ENCODE measurements around the gene PSMD11. TPM values are rescaled to one million over a fixed set of nuclear protein-coding genes. Genes with fewer than 3 reads are reported as not detected.

The PSMD11 gene
- total RNA-seq, 1 donor from 2014 or later: 85.0 TPM

DNA sequence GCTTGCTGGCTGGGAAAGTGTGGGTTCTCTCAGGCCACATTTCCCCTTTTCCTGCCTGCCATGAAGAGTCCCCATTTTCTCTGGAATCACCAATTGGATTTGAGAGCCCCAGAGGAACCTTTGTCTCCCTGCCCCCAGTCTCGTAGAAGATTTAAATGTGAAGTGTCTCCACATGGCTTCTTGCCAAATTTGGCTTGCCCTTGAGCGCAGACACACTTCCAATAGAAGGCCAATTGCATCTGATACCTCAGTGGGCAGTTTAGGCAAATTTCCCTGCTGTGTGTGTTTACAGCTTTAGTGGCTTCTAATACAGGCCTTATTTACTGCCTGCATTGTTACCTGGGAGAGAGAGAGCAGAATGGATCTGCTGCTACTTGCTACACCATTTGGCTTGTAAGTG, 72.1 kb downstream of the PSMD11 start:
- no peak for TF ChIP-seq CTCF (IDR thresholded peaks at IDR 0.05)
- Mint-ChIP-seq H3K4me3 (ENCODE audit: unreplicated experiment) (no peak overlapping the region), H3K4me1 (ENCODE audit: unreplicated experiment) (peaks cover 12% of the 10 kb centered on the region), H3K27ac (ENCODE audit: unreplicated experiment) (no peak overlapping the region), H3K9me3 (ENCODE audit: unreplicated experiment) (no peaks in the 10 kb centered on the region), H3K27me3 (ENCODE audit: unreplicated experiment) (no peaks in the 10 kb centered on the region), H3K36me3 (ENCODE audit: unreplicated experiment) (no peaks in the 10 kb centered on the region)
- DNase-seq (ENCODE audit: extremely low spot score, unreplicated experiment): no peak

DNA sequence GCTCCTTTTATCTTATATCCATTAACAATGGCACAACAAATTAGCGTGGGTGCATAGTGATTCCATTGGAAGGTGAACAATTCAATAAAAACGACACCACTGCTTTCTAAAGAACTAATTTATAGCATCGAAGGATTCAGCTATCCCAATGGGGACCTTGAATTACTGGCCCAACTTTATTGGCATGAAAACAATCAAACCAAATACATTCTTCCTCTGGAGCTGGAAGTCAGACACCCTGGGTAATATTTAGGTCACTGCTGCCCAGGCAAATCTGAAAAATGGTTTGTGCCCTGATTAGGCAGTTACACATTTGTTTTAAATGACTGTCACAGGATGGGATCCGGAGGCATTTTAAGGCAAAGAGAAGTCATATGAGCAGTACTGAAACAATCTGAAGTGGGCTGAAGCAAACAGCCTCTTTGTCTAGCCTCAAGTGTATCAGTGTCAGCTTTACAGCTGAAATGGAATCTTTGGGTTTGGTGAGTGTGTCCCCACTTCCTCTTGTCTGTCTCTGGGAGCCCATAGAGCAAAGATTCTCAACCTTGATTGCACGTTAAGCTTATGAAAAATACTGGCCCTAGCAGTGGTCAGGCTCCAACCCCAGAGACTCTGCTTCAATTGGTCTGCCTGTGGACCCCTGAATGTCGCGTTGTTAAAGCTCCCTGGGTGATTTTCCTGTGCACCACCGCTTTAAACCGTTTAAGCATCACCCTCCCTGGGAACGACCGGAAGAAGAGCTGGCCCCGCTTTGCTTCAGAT, 72.8 kb downstream of the PSMD11 start:
- Mint-ChIP-seq H3K27ac (ENCODE audit: unreplicated experiment) (no peak overlapping the region), H3K27me3 (ENCODE audit: unreplicated experiment) (no peaks in the 10 kb centered on the region), H3K36me3 (ENCODE audit: unreplicated experiment) (no peaks in the 10 kb centered on the region), H3K4me1 (ENCODE audit: unreplicated experiment) (peaks cover 12% of the 10 kb centered on the region), H3K4me3 (ENCODE audit: unreplicated experiment) (no peak overlapping the region), H3K9me3 (ENCODE audit: unreplicated experiment) (no peaks in the 10 kb centered on the region)
- TF ChIP-seq CTCF (IDR thresholded peaks at IDR 0.05): no peak
- no peak for DNase-seq (ENCODE audit: extremely low spot score, unreplicated experiment)

GRCh38 chr17:32517982-32518381, 73.7 kb downstream of the PSMD11 start:
- Mint-ChIP-seq H3K4me3 (ENCODE audit: unreplicated experiment) (no peak overlapping the region), H3K9me3 (ENCODE audit: unreplicated experiment) (no peaks in the 10 kb centered on the region), H3K36me3 (ENCODE audit: unreplicated experiment) (no peaks in the 10 kb centered on the region), H3K4me1 (ENCODE audit: unreplicated experiment) (peaks cover 12% of the 10 kb centered on the region), H3K27me3 (ENCODE audit: unreplicated experiment) (no peaks in the 10 kb centered on the region), H3K27ac (ENCODE audit: unreplicated experiment) (no peak overlapping the region)
- DNase-seq (ENCODE audit: extremely low spot score, unreplicated experiment): no peak
- TF ChIP-seq CTCF (IDR thresholded peaks at IDR 0.05): no peak

GRCh38 chr17:32518646-32519227, 74.4 kb downstream of the PSMD11 start:
- Mint-ChIP-seq H3K4me3 (ENCODE audit: unreplicated experiment) (peak overlapping the region; percentile 54), H3K9me3 (ENCODE audit: unreplicated experiment) (no peaks in the 10 kb centered on the region), H3K27me3 (ENCODE audit: unreplicated experiment) (no peaks in the 10 kb centered on the region), H3K36me3 (ENCODE audit: unreplicated experiment) (no peaks in the 10 kb centered on the region), H3K4me1 (ENCODE audit: unreplicated experiment) (peaks cover 12% of the 10 kb centered on the region), H3K27ac (ENCODE audit: unreplicated experiment) (no peak overlapping the region)
- TF ChIP-seq CTCF (IDR thresholded peaks at IDR 0.05): no peak
- DNase-seq (ENCODE audit: extremely low spot score, unreplicated experiment): no peak

GRCh38 chr17:32519228-32520103, 75.2 kb downstream of the PSMD11 start:
- Mint-ChIP-seq H3K27ac (ENCODE audit: unreplicated experiment) (peak overlapping the region; percentile 23), H3K9me3 (ENCODE audit: unreplicated experiment) (no peaks in the 10 kb centered on the region), H3K27me3 (ENCODE audit: unreplicated experiment) (no peaks in the 10 kb centered on the region), H3K4me1 (ENCODE audit: unreplicated experiment) (peaks cover 12% of the 10 kb centered on the region), H3K36me3 (ENCODE audit: unreplicated experiment) (no peaks in the 10 kb centered on the region), H3K4me3 (ENCODE audit: unreplicated experiment) (peak overlapping the region; percentile 76)
- no peak for TF ChIP-seq CTCF (IDR thresholded peaks at IDR 0.05)
- no peak for DNase-seq (ENCODE audit: extremely low spot score, unreplicated experiment)
